ENCODE results near the gene TRIM33. TPM values are rescaled to one million over a fixed set of nuclear protein-coding genes. Genes with fewer than 3 reads are reported as not detected.
"Not testable (repeated sequence)": the region's sequence is repeated elsewhere in the genome, so short reads cannot be mapped to it uniquely, and the experiment has no call there.

The TRIM33 gene
- polyA plus RNA-seq, 2 of the 4 experiments (the other 2 are of a cell fraction) = 8.7 to 14.9 TPM

DNA sequence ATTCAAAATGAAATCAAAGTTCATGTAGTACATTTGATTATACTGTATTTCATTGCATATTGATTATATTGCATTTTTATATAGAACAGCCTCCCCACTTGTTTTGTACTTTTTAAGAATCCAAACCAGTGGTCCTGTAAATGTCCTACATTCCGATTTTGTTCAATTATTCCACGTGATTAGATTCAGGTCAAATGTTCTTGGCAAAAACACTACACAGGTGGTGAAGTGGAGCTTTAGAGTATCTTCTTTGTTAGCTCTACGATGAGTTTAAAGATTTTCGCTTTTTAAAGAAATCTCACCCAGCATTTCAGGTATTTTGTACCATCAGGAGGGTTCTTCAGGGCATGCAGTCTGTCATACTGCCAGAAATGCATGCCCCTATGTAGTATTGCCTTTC, 120.6 kb downstream of the TRIM33 start:
- WGBS (ENCODE audit: missing lambda C conversion rate) = 96% methylated on average over 4 of the region's 4 CpGs
- ATAC-seq = no peak
- H3K4me2 ChIP-seq = no peak overlapping the region
- no peak for FAIRE-seq
- H3K4me3 ChIP-seq = no peak overlapping the region
- no peaks in the 10 kb centered on the region for H3K4me1 ChIP-seq
- H3K9me3 ChIP-seq = no peaks in the 10 kb centered on the region
- DNase-seq (ENCODE audit: low read depth in 1 of 2, low spot score in 1 of 2) = no peak
- TF ChIP-seq JUNB (IDR thresholded peaks at IDR 0.05) (no peak), CEBPB (IDR thresholded peaks at IDR 0.05) (no peak), EP300 (IDR thresholded peaks at IDR 0.05) (no peak), MAFK (IDR thresholded peaks at IDR 0.05; ENCODE audit: partially characterized antibody) (no peak), KDM1A (IDR thresholded peaks at IDR 0.05; ENCODE audit: low read depth) (no peak)
- ChIA-PET POLR2A (no interaction called here), CTCF (no interaction called here)
- no peak overlapping the region for H3K27ac ChIP-seq

DNA sequence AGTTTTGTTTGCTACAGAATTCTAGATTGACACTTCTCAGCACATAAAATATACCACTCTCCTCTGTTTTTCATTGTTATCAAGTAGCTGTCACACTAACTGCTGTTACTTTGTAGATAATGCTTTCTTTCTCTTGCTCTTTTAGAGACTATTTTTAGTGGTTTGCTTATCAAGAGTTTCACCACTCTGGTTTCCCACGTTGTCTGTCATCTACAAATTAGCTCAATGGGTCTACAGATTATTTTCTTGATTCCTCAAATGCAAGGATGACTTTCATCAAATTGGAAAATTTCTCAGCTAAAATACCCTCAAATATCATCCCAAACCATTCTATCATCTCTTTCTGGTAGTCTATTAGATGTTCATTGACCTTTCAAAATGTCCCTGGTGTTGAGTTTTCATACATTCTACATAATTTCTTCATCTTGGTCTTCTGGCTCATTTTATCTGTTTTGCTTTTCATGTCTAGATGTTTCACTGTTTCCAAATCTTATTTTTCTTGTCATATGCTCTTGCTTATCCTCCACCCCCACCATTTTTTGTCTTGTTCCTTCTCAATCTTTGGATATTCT, 122.5 kb downstream of the TRIM33 start:
- no peak overlapping the region for H3K27ac ChIP-seq
- 0 out of 3 replicates have a peak, but pooled peaks cover 2% of the 10 kb centered on the region for H3K9me3 ChIP-seq
- no peak overlapping the region for H3K4me3 ChIP-seq
- no peaks in the 10 kb centered on the region for H3K4me1 ChIP-seq
- POLR2A ChIA-PET = no interaction called here
- no peak for TF ChIP-seq NPAS2 (CRISPR knock-in tag; IDR thresholded peaks at IDR 0.05; ENCODE audit: borderline replicate concordance)
- TF ChIP-seq RAD21 (conservative IDR thresholded peaks at IDR 0.05 in 1 of 2, IDR thresholded peaks at IDR 0.05 in 1 of 2) = no peak
- no peak for TF ChIP-seq ZSCAN20 (CRISPR knock-in tag; IDR thresholded peaks at IDR 0.05)
- CTCF ChIA-PET = interaction anchor here (1.6 kb wide), 1 partner anchor 39 kb away, joined by 5 read pairs; no protein-coding TSS in a partner anchor
- ATAC-seq (no peak), DNase-seq (ENCODE audit: low read depth in 1 of 2, low spot score in 1 of 2) (no peak), FAIRE-seq (no peak)
- 95% methylated on average over 1 of the region's 1 CpG for WGBS (ENCODE audit: missing lambda C conversion rate)
- H3K4me2 ChIP-seq = no peak overlapping the region

DNA sequence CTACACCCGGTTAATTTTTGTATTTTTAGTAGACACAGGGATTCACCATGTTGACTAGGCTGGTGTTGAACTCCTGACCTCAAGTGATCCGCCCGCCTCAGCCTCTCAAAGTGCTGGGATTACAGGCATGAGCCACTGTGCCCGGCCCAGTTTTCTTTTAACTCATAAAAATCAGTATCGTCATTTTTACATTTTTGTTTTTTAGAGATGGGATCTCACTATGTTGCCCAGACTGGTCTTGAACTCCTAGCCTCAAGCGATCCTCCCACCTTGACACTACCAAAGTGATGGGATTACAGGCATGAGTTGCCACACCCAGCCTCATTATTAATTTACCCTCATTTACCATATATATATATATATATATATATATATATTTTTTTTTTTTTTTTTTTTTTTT, 123.4 kb downstream of the TRIM33 start:
- H3K9me3 ChIP-seq; ATAC-seq; FAIRE-seq; H3K4me1 ChIP-seq; H3K27ac ChIP-seq; POLR2A ChIA-PET; H3K4me2 ChIP-seq; H3K4me3 ChIP-seq; DNase-seq (ENCODE audit: low read depth in 1 of 2, low spot score in 1 of 2): not testable (repeated sequence)
- CTCF ChIA-PET = interaction anchor here (1.2 kb wide), 1 partner anchor 41 kb away, joined by 6 read pairs; no protein-coding TSS in a partner anchor
- WGBS (ENCODE audit: missing lambda C conversion rate) = 85% methylated on average over 6 of the region's 6 CpGs

DNA sequence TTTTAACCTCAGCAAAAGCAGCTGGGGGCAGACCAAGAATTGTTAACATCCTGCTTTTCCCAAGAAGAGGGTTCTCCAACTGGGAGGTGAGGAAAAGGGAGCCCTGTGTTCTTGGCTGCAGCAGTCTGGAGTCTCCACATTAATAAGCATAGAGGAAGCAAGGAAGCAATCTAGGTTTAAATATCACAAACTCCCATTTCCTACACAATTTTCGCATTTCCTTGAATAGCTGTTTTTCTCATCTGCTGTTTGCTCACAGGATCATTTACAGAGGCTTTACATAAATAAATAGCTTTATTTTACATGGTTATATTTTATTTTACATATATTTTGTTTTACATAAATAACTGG, 124.0 kb downstream of the TRIM33 start:
- Histone ChIP-seq H3K27ac (no peak overlapping the region), H3K4me1 (no peaks in the 10 kb centered on the region), H3K4me2 (no peak overlapping the region), H3K4me3 (no peak overlapping the region), H3K9me3 (0 out of 3 replicates have a peak, but pooled peaks cover 2% of the 10 kb centered on the region)
- ATAC-seq (no peak), DNase-seq (ENCODE audit: low read depth in 1 of 2, low spot score in 1 of 2) (no peak), FAIRE-seq (no peak)
- 82% methylated on average over 1 of the region's 1 CpG for WGBS (ENCODE audit: missing lambda C conversion rate)
- POLR2A ChIA-PET = no interaction called here
- no peak for TF ChIP-seq RARB (CRISPR knock-in tag; IDR thresholded peaks at IDR 0.05)
- TF ChIP-seq HOXA7 (CRISPR knock-in tag; IDR thresholded peaks at IDR 0.05) = no peak
- CTCF ChIA-PET = interaction anchor here (1.1 to 1.2 kb wide), 2 partner anchors 11 to 40 kb away, joined by 3 to 6 read pairs; no protein-coding TSS in a partner anchor

DNA sequence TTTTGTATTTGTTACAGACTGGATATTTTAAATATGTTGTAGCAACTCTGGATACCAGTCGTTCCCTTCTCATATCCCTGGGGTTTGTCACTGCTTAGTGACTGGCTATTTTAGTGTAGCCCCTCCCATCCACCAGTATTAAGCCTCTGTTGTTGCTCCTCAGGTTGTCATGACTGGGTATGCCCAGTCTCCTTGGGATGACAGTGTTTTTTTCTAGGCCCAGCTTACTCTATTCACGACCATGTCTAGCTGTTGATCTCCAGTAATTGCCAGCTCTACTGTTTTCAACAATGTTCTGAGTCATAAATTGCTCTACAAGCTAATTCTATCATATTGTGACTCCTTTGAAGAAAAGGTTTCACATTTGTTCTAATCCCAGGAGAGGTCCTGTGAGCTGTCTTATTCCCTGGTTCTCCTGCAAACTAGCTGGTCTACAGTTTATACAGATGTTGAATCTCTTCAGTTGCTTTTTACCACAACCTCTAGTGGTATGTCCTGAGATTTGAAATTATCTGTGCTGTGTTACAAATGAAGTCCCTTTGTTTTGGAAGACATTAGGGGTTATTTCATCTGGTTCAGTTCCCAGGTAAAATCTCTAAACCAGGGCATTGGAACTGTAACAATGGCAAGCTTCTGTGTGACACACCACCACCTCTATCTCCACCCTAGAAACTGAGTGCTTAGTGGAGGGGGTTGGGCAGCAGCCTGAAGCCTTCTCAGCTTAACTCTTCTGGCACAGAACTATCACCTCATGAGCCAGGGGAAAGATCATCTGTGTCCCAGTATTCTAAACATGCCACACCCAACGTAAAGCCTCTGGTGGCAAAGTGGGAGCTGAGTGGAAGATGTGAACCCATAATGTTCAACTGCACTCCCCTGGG, 124.6 kb downstream of the TRIM33 start:
- TF ChIP-seq GATA3 (IDR thresholded peaks at IDR 0.05; ENCODE audit: borderline replicate concordance) (no peak), ESRRA (IDR thresholded peaks at IDR 0.05; ENCODE audit: borderline replicate concordance, low read length) (no peak), RAD21 (conservative IDR thresholded peaks at IDR 0.05 in 1 of 2, IDR thresholded peaks at IDR 0.05 in 1 of 2) (no peak)
- TF ChIP-seq, protein P1, sequence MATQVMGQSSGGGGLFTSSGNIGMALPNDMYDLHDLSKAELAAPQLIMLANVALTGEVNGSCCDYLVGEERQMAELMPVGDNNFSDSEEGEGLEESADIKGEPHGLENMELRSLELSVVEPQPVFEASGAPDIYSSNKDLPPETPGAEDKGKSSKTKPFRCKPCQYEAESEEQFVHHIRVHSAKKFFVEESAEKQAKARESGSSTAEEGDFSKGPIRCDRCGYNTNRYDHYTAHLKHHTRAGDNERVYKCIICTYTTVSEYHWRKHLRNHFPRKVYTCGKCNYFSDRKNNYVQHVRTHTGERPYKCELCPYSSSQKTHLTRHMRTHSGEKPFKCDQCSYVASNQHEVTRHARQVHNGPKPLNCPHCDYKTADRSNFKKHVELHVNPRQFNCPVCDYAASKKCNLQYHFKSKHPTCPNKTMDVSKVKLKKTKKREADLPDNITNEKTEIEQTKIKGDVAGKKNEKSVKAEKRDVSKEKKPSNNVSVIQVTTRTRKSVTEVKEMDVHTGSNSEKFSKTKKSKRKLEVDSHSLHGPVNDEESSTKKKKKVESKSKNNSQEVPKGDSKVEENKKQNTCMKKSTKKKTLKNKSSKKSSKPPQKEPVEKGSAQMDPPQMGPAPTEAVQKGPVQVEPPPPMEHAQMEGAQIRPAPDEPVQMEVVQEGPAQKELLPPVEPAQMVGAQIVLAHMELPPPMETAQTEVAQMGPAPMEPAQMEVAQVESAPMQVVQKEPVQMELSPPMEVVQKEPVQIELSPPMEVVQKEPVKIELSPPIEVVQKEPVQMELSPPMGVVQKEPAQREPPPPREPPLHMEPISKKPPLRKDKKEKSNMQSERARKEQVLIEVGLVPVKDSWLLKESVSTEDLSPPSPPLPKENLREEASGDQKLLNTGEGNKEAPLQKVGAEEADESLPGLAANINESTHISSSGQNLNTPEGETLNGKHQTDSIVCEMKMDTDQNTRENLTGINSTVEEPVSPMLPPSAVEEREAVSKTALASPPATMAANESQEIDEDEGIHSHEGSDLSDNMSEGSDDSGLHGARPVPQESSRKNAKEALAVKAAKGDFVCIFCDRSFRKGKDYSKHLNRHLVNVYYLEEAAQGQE (IDR thresholded peaks at IDR 0.05) = no peak
- TF ChIP-seq, protein P2, sequence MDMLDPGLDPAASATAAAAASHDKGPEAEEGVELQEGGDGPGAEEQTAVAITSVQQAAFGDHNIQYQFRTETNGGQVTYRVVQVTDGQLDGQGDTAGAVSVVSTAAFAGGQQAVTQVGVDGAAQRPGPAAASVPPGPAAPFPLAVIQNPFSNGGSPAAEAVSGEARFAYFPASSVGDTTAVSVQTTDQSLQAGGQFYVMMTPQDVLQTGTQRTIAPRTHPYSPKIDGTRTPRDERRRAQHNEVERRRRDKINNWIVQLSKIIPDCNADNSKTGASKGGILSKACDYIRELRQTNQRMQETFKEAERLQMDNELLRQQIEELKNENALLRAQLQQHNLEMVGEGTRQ (IDR thresholded peaks at IDR 0.05) = no peak
- TF ChIP-seq, protein P3, sequence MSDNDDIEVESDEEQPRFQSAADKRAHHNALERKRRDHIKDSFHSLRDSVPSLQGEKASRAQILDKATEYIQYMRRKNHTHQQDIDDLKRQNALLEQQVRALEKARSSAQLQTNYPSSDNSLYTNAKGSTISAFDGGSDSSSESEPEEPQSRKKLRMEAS (IDR thresholded peaks at IDR 0.05) = no peak
- no peak overlapping the region for H3K4me3 ChIP-seq
- H3K27ac ChIP-seq = no peak overlapping the region
- H3K4me1 ChIP-seq = no peaks in the 10 kb centered on the region
- ATAC-seq (no peak), DNase-seq (ENCODE audit: low read depth in 1 of 2, low spot score in 1 of 2) (no peak), FAIRE-seq (no peak)
- 63% methylated on average over 3 of the region's 3 CpGs for WGBS (ENCODE audit: missing lambda C conversion rate)
- POLR2A ChIA-PET = no interaction called here
- H3K4me2 ChIP-seq = no peak overlapping the region
- CTCF ChIA-PET = interaction anchor here (0.7 to 1.2 kb wide), 3 partner anchors 11 to 39 kb away, joined by 3 to 6 read pairs (median 3); no protein-coding TSS in a partner anchor
- 0 out of 3 replicates have a peak, but pooled peaks cover 2% of the 10 kb centered on the region for H3K9me3 ChIP-seq
